D721Med (cell line): Measurements from ENCODE around the gene UBE2S.

Experiments
- DNase-seq: peaks from one replicate; pipeline ENCODE4 v3.0.0; 2011; ENCODE audit warnings: low spot score; ENCODE audit not compliant: insufficient read length
- FAIRE-seq: peaks from 2 replicates; lab custom pipeline; 2011; peaks lifted over from hg19 to GRCh38; lab: Jason Lieb, UNC
- CTCF ChIP-seq: IDR thresholded peaks from 2 replicates; pipeline ENCODE4 v1.5.1; 2012; ENCODE audit warnings: mild to moderate bottlenecking, control low read depth; ENCODE audit not compliant: insufficient read depth; ENCODE audit errors: missing control alignments

Gene UBE2S

GRCh38 chr19:55391191-55391670, 16.4 kb downstream of the UBE2S start:
- TF ChIP-seq CTCF = no peak
- no peak for DNase-seq
- no peak for FAIRE-seq

GRCh38 chr19:55390461-55390880, 17.1 kb downstream of the UBE2S start:
- no peak for FAIRE-seq
- DNase-seq = no peak
- TF ChIP-seq CTCF = no peak

GRCh38 chr19:55389386-55390317, 17.9 kb downstream of the UBE2S start:
- DNase-seq = no peak
- TF ChIP-seq CTCF = no peak
- no peak for FAIRE-seq

GRCh38 chr19:55387736-55388497, 19.7 kb downstream of the UBE2S start:
- no peak for DNase-seq
- FAIRE-seq = no peak
- no peak for TF ChIP-seq CTCF

- DNase-seq = no peak
- no peak for FAIRE-seq
- no peak for TF ChIP-seq CTCF
These were observed 21.1 kb downstream of the UBE2S start for GRCh38 chr19:55386493-55386971.

GRCh38 chr19:55385724-55386492, 21.7 kb downstream of the UBE2S start, which contains the start of gene RPL28:
RPL28 (plus strand) TSS chr19:55385932; CDS start chr19:55386358, 426 bp downstream.
- FAIRE-seq = no peak
- DNase-seq = peak; percentile 81
- TF ChIP-seq CTCF = no peak
